CD8-positive, alpha-beta memory T cell (primary cell): ENCODE data around the gene EMC9. TPM values are rescaled to one million over a fixed set of nuclear protein-coding genes. Genes with fewer than 3 reads are reported as not detected.
A peak's percentile ranks its signal among the peaks of the same experiment; 100 is the strongest.

Source experiments
- CTCF ChIA-PET: fragments of 350-600 bp; sonication (Branson Sonifier 250); formaldehyde crosslinking; loops from one replicate; lab custom pipeline; 2021; ENCODE audit warnings: antibody characterized with exemption; lab: Charles Lee
- POLR2A ChIA-PET: fragments of 350-600 bp; sonication (Branson Sonifier 250); formaldehyde crosslinking; loops from one replicate; lab custom pipeline; 2021; ENCODE audit warnings: antibody characterized with exemption; lab: Charles Lee
- DNase-seq, 5 donors: peaks; one replicate each; pipeline versions ENCODE4 v3.0.0 to v3.0.0-alpha.2; 2020 to 2022; ENCODE audit warnings: mixed read lengths in 1 of 5
- H3K27ac ChIP-seq: one replicate; pipeline ENCODE4 v1.7.0; 2013; ENCODE audit warnings: low read depth, mild to moderate bottlenecking, low read length, moderate library complexity
- H3K27me3 ChIP-seq: 2 replicates; pipeline ENCODE4 v1.7.0; 2013; ENCODE audit warnings: low read length, mild to moderate bottlenecking; ENCODE audit not compliant: insufficient read depth, poor library complexity, severe bottlenecking
- H3K36me3 ChIP-seq: 2 replicates; pipeline ENCODE4 v1.7.0; 2013; ENCODE audit warnings: mild to moderate bottlenecking, low read length, moderate library complexity; ENCODE audit not compliant: insufficient read depth
- H3K4me1 ChIP-seq: 2 replicates; pipeline ENCODE4 v1.7.0; 2013; ENCODE audit warnings: mild to moderate bottlenecking, low read length, moderate library complexity; ENCODE audit not compliant: insufficient read depth
- H3K4me3 ChIP-seq: 2 replicates; pipeline ENCODE4 v1.7.0; 2013; ENCODE audit warnings: mild to moderate bottlenecking, low read length
- H3K9me3 ChIP-seq: 2 replicates; pipeline ENCODE4 v1.7.0; 2013; ENCODE audit warnings: mild to moderate bottlenecking, low read length
- H3K27ac Mint-ChIP-seq, 8 donors: one replicate each; pipeline ENCODE4 v1.8.0; 2020 to 2021; ENCODE audit warnings: mixed read lengths in 8 of 8, mild to moderate bottlenecking in 6 of 8, inconsistent platforms in 3 of 8, moderate library complexity in 3 of 8
- H3K27me3 Mint-ChIP-seq, 2 donors: one replicate each; pipeline ENCODE4 v1.8.0; 2020 to 2021; ENCODE audit warnings: mixed read lengths in 2 of 2, mild to moderate bottlenecking in 1 of 2, moderate library complexity in 1 of 2
- H3K36me3 Mint-ChIP-seq, 3 donors: one replicate each; pipeline ENCODE4 v1.8.0; 2020 to 2021; ENCODE audit warnings: mixed read lengths in 3 of 3, inconsistent platforms in 1 of 3, mild to moderate bottlenecking in 1 of 3
- H3K4me1 Mint-ChIP-seq, 3 donors: one replicate each; pipeline ENCODE4 v1.8.0; 2020 to 2021; ENCODE audit warnings: mixed read lengths in 3 of 3, inconsistent platforms in 1 of 3, mild to moderate bottlenecking in 1 of 3
- H3K4me3 Mint-ChIP-seq, 7 donors: one replicate each; pipeline ENCODE4 v1.8.0; 2020 to 2021; ENCODE audit warnings: mixed read lengths in 7 of 7, mild to moderate bottlenecking in 6 of 7, moderate library complexity in 4 of 7, inconsistent platforms in 2 of 7
- H3K9me3 Mint-ChIP-seq, 5 donors: one replicate each; pipeline ENCODE4 v1.8.0; 2020 to 2022; ENCODE audit warnings: mixed read lengths in 5 of 5, mild to moderate bottlenecking in 3 of 5, moderate library complexity in 2 of 5, inconsistent platforms in 1 of 5
- polyA plus RNA-seq: library from polyadenylated mRNA; unstranded; fragments of 300-500 nt; fragmentation: Illumina TruSeq; gene quantifications from one replicate; pipeline ENCODE4 v1.2.3, GENCODE V29; 2021
- total RNA-seq, 2 experiments: library from RNA; stranded (reverse); gene quantifications; one replicate each; pipeline ENCODE4 v1.2.3, GENCODE V29; 2021

The EMC9 gene
- total and polyA plus RNA-seq, 3 experiments from 2014 or later = 15.0 to 30.2 (median 28.1) TPM

DNA sequence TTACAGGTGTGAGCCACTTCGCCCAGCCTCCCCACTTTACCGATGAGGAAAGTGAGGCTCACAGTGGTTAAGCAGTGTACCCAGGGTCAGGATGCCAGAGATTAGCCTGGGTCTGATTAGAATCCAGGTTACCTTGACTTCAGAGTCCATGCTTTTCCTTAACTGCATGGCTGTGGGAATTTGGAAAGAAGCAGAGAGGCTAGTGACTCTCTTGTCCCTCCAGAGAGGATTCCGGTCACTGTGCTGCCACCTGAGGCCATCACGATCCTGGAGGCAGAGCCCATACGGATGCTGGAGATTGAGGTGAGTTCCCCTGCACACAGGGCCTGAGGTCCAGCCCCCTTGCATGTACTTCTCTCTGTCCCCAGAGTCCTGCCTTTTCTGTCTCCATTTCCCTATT, 35.2 kb upstream of the EMC9 start:
- Mint-ChIP-seq H3K27ac (peak overlapping the region in 1 of 8 donors; percentile 47), H3K4me3 (no peak overlapping the region), H3K36me3 (peaks cover 0 to 67% (median 9%) of the 10 kb centered on the region in 3 donors), H3K4me1 (peaks cover 25 to 29% (median 28%) of the 10 kb centered on the region in 3 donors), H3K9me3 (no peaks in the 10 kb centered on the region), H3K27me3 (no peaks in the 10 kb centered on the region)
- Histone ChIP-seq H3K4me3 (no peak overlapping the region), H3K4me1 (no peaks in the 10 kb centered on the region), H3K27me3 (no peaks in the 10 kb centered on the region), H3K9me3 (no peaks in the 10 kb centered on the region), H3K36me3 (peaks cover 19% of the 10 kb centered on the region), H3K27ac (no peak overlapping the region)
- DNase-seq = no peak
- POLR2A ChIA-PET = interaction anchor here (0.6 kb wide), 1 partner anchor 27 kb away, joined by 3 read pairs; no protein-coding TSS in a partner anchor
- CTCF ChIA-PET = interaction anchor here (1.7 kb wide), 1 partner anchor 43 kb away, joined by 3 read pairs; no protein-coding TSS in a partner anchor

DNA sequence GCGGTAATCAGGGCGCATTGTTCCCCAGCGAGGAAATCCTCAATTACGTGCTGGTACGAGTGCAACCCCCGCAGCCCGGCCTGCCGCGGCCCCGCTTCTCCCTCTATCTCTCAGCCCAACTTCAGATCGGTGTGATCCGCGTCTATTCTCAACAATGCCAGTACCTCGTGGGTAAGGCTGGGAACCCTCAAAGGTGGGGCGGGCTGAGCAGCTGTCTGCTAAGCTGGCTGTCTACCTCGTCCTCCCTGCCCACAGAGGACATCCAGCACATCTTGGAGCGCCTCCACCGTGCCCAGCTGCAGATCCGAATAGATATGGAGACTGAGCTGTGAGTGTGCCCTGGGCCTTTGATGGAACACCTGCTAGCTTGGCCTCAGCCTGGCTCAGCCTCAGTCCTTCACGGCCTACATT, 31.5 kb upstream of the EMC9 start:
- Mint-ChIP-seq H3K27me3 (peaks cover 0 to 2% of the 10 kb centered on the region in 2 donors), H3K4me1 (peaks cover 33 to 47% (median 42%) of the 10 kb centered on the region in 3 donors), H3K4me3 (peak overlapping the region in 6 of 7 donors; percentile 45 to 89 (median 82)), H3K36me3 (peaks cover 0 to 43% (median 10%) of the 10 kb centered on the region in 3 donors), H3K9me3 (no peaks in the 10 kb centered on the region), H3K27ac (peak overlapping the region; percentile 71 to 96 (median 78))
- CTCF ChIA-PET = interaction anchor here (0.9 to 4.7 kb wide), 2 partner anchors 10 to 12 kb away, joined by 3 to 36 read pairs; partner anchors contain the start of gene IRF9
- Histone ChIP-seq H3K9me3 (no peaks in the 10 kb centered on the region), H3K27me3 (no peaks in the 10 kb centered on the region), H3K27ac (no peak overlapping the region), H3K4me3 (no peak overlapping the region), H3K36me3 (peaks cover 8% of the 10 kb centered on the region), H3K4me1 (no peaks in the 10 kb centered on the region)
- POLR2A ChIA-PET = interaction anchor here (1.2 kb wide), 1 partner anchor 12 kb away, joined by 4 read pairs; the partner anchor contains the start of gene IRF9
- DNase-seq = no peak

DNA sequence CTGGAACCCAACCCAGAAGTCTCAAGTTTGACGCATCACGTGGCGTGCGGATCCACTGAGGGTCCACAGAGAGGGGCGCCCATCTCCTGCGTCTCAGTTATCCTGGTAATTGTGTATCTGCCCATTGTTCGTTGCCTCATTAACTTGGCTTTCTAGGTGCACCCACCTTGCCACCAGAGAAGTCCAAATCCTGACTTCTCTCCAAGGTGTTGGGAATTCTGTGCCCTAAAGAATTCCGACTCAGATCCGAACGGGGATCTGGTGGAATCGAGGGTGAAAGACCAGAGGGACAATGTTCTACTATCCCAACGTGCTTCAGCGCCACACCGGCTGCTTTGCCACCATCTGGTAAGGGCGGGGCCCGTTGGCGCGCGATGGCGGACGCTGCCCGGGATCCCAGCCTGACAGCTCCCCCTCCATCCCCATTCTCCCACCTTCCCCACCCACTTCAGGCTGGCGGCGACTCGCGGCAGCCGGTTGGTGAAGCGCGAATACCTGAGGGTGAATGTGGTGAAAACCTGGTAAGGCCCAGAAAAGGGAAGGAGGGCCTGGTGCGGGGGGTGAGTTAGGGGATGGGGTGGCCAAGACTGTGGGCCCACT, 31.0 kb upstream of the EMC9 start:
- Mint-ChIP-seq H3K4me1 (peaks cover 33 to 47% (median 46%) of the 10 kb centered on the region in 3 donors), H3K27ac (peak overlapping the region in 7 of 8 donors; percentile 14 to 96 (median 80)), H3K9me3 (no peaks in the 10 kb centered on the region), H3K36me3 (peaks cover 4 to 44% (median 14%) of the 10 kb centered on the region in 3 donors), H3K4me3 (peak overlapping the region; percentile 81 to 91 (median 90)), H3K27me3 (peaks cover 0 to 2% of the 10 kb centered on the region in 2 donors)
- POLR2A ChIA-PET = interaction anchor here (2.4 kb wide), 1 partner anchor 11 kb away, joined by 8 read pairs; the partner anchor contains the start of gene IRF9
- Histone ChIP-seq H3K36me3 (peaks cover 12% of the 10 kb centered on the region), H3K4me1 (no peaks in the 10 kb centered on the region), H3K4me3 (peak overlapping the region; percentile 48), H3K27me3 (no peaks in the 10 kb centered on the region), H3K27ac (no peak overlapping the region), H3K9me3 (no peaks in the 10 kb centered on the region)
- CTCF ChIA-PET = interaction anchor here (4.7 kb wide), 1 partner anchor 12 kb away, joined by 36 read pairs; the partner anchor contains the start of gene IRF9
- no peak for DNase-seq

- Mint-ChIP-seq H3K4me3 (peak within 1 kb of the TSS; percentile 81 to 91 (median 90)), H3K9me3 (no peaks in the 10 kb centered on the region), H3K4me1 (peaks cover 33 to 48% (median 47%) of the 10 kb centered on the region in 3 donors), H3K27ac (peak within 1 kb of the TSS; percentile 88 to 96 (median 93)), H3K36me3 (peaks cover 4 to 43% (median 15%) of the 10 kb centered on the region in 3 donors), H3K27me3 (peaks cover 0 to 2% of the 10 kb centered on the region in 2 donors)
- peaks cover 13% of the 10 kb centered on the region for H3K36me3 ChIP-seq
- ChIA-PET POLR2A (interaction anchor here (0.6 to 2.4 kb wide), 5 partner anchors 10 to 67 kb away, joined by 3 to 12 read pairs (median 5); partner anchors contain the start of genes CHMP4A, IRF9 and TSSK4), CTCF (interaction anchor here (0.9 to 4.7 kb wide), 4 partner anchors 8 to 17 kb away, joined by 3 to 36 read pairs (median 5); partner anchors contain the start of genes IPO4 and IRF9)
- peak within 1 kb of the TSS; percentile 48 for H3K4me3 ChIP-seq
- DNase-seq = peak; percentile 67 to 89 (median 80)
- no peaks in the 10 kb centered on the region for H3K4me1 ChIP-seq
- H3K9me3 ChIP-seq = no peaks in the 10 kb centered on the region
- H3K27ac ChIP-seq = no peak within 1 kb of the TSS
- no peaks in the 10 kb centered on the region for H3K27me3 ChIP-seq
Observed at GRCh38 chr14:24171422-24172260, 30.2 kb upstream of the EMC9 start, which contains the start of gene REC8. TSS of gene REC8 (plus strand) at chr14:24172080. CDS start at chr14:24172553, 473 bp downstream.

GRCh38 chr14:24167469-24168114, 26.2 kb upstream of the EMC9 start:
- no peak overlapping the region for H3K4me3 ChIP-seq
- Mint-ChIP-seq H3K36me3 (peaks cover 12 to 66% (median 29%) of the 10 kb centered on the region in 3 donors), H3K4me1 (peaks cover 38 to 57% (median 56%) of the 10 kb centered on the region in 3 donors), H3K9me3 (no peaks in the 10 kb centered on the region), H3K27ac (peak overlapping the region in 6 of 8 donors; percentile 10 to 86 (median 74)), H3K4me3 (peak overlapping the region in 2 of 7 donors; percentile 14 to 66), H3K27me3 (peaks cover 0 to 2% of the 10 kb centered on the region in 2 donors)
- ChIA-PET POLR2A (interaction anchor here (0.6 kb wide), 1 partner anchor 45 kb away, joined by 3 read pairs; no protein-coding TSS in a partner anchor), CTCF (no interaction called here)
- H3K36me3 ChIP-seq = peaks cover 49% of the 10 kb centered on the region
- DNase-seq = no peak
- H3K9me3 ChIP-seq = no peaks in the 10 kb centered on the region
- no peaks in the 10 kb centered on the region for H3K27me3 ChIP-seq
- H3K4me1 ChIP-seq = peaks cover 25% of the 10 kb centered on the region
- H3K27ac ChIP-seq = no peak overlapping the region

DNA sequence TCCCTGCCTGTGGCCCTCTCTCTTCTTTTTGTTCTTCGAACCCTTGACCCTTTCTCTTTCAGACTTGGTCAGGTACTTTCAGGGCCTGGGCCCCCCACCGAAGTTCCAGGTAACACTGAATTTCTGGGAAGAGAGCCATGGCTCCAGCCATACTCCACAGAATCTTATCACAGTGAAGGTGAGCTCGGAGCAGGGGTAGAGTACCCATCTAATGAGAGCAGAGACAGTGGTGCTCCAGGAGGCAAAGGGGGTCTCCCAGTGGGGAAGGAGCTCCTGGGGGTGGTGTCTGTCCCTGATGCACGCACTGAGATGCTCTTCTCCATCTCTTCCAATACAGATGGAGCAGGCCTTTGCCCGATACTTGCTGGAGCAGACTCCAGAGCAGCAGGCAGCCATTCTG, 24.4 kb upstream of the EMC9 start:
- Histone ChIP-seq H3K4me3 (no peak overlapping the region), H3K27me3 (no peaks in the 10 kb centered on the region), H3K9me3 (no peaks in the 10 kb centered on the region), H3K36me3 (peaks cover 49% of the 10 kb centered on the region), H3K4me1 (peaks cover 35% of the 10 kb centered on the region), H3K27ac (no peak overlapping the region)
- H3K27me3 Mint-ChIP-seq = peaks cover 0 to 5% of the 10 kb centered on the region in 2 donors
- DNase-seq = no peak
- peak overlapping the region in 1 of 8 donors; percentile 38 for H3K27ac Mint-ChIP-seq
- no peaks in the 10 kb centered on the region for H3K9me3 Mint-ChIP-seq
- CTCF ChIA-PET = interaction anchor here (1.2 kb wide), 1 partner anchor 75 kb away, joined by 3 read pairs; no protein-coding TSS in a partner anchor
- peaks cover 46 to 62% (median 57%) of the 10 kb centered on the region in 3 donors for H3K4me1 Mint-ChIP-seq
- POLR2A ChIA-PET = no interaction called here
- peak overlapping the region in 2 of 7 donors; percentile 26 to 53 for H3K4me3 Mint-ChIP-seq
- peaks cover 23 to 78% (median 35%) of the 10 kb centered on the region in 3 donors for H3K36me3 Mint-ChIP-seq

- Histone ChIP-seq H3K36me3 (peaks cover 56% of the 10 kb centered on the region), H3K9me3 (no peaks in the 10 kb centered on the region), H3K27ac (no peak overlapping the region), H3K4me1 (peaks cover 41% of the 10 kb centered on the region), H3K4me3 (no peak overlapping the region), H3K27me3 (no peaks in the 10 kb centered on the region)
- Mint-ChIP-seq H3K4me3 (peak overlapping the region in 2 of 7 donors; percentile 58 to 74), H3K27ac (peak overlapping the region in 4 of 8 donors; percentile 79 to 96 (median 86)), H3K36me3 (peaks cover 23 to 82% (median 35%) of the 10 kb centered on the region in 3 donors), H3K27me3 (peaks cover 0 to 5% of the 10 kb centered on the region in 2 donors), H3K4me1 (peaks cover 47 to 66% (median 61%) of the 10 kb centered on the region in 3 donors), H3K9me3 (no peaks in the 10 kb centered on the region)
- CTCF ChIA-PET = interaction anchor here (0.9 to 1.2 kb wide), 2 partner anchors 28 to 74 kb away, joined by 3 read pairs; partner anchors contain the start of gene PSME1
- DNase-seq = no peak
- POLR2A ChIA-PET = no interaction called here
Observed at GRCh38 chr14:24164518-24164991, 23.2 kb upstream of the EMC9 start.
